Measurements from ENCODE around the gene REEP1.

REEP1 gene

DNA sequence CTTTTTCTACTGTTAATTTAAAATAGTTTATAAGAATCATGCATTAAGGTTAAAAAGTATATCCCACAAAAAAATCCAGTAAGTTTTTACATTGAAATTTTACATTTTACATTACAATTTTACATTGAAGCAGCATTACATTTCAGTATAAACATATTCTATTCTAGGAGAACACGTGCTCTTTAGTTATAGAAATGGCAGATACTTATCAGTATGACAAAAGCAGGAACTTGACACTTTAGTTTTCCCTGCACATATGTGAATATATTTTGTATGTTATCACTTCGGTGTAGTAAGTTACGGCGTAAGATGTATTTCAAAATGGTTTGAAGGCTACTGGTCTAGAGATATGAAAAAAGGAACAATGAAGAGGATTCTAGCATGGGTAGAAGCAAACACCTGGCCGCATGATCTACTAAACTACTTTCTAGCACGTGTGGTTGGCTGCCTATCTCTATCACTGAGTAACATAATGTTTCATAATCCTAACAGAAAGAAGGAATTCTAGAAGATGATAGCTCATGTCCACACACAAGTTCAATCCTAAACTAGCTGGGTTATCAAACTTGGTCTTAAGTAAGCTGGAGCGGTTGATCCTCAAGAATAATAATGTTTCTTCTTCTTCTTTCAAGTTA, 147.5 kb downstream of the REEP1 start:
- DNase-seq, result no peak

- DNase-seq, result no peak
Measured at GRCh38 chr2:86186431-86186830, 151.0 kb downstream of the REEP1 start.

GRCh38 chr2:86185517-86186212, 151.8 kb downstream of the REEP1 start:
- no peak for DNase-seq

DNA sequence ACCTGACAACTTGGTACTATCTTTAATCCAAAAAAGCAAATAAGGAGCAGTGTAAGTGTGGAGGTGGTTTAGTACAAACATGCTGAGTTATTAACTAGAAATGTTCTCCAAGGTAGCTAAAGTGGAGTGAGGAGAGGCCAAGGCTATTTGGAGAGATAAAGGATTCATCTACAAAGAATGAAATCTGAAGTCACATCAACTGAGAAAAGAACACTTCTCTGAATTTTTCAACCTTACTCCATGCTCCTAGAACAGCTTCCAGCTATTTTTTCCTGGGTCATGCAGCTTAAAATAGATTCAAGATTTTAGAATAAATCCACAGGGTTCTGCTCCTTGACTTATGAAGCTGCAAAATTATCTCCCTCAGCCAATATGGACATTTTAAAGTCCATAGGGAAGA, 160.8 kb downstream of the REEP1 start:
- no peak for DNase-seq

DNA sequence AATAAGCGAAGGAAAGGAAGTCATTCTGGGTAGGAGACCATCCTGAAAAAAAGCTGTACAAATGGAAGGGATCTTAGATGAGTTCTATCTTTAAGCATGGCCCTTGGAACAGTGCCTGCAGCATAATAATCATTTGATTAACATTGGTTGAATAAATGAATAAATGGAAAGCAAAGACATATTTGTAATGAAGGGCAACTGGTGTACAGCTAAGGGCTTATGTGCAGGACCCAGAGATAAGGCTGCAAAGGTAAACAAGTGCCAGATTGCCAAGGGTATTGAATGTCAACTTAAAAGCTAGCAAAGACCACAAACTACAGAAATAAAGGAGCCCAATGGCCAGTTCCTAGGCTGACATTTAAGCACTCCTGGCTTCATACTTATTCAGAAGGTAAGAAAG, 161.6 kb downstream of the REEP1 start:
- DNase-seq, result no peak

DNA sequence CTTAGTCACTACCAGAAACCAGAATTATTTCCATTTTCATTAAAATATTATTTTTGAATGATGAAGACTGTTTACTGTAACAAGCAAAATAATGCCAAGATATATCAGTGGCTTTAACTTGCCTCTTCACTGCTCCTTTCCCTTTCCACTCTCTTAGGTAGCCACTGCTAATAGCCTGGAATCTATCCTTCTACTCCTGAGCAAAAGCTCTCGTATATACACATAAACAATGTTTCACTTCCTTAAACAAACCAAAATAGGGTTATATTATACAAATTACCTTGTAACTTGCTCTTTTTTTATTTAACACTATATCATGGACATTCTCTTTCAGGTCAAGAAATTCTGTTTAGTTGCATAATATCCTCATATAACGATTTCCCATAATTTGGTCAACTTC, 163.0 kb downstream of the REEP1 start:
- no peak for DNase-seq

- DNase-seq, result no peak
Measured at GRCh38 chr2:86172610-86173009, 164.8 kb downstream of the REEP1 start.

DNA sequence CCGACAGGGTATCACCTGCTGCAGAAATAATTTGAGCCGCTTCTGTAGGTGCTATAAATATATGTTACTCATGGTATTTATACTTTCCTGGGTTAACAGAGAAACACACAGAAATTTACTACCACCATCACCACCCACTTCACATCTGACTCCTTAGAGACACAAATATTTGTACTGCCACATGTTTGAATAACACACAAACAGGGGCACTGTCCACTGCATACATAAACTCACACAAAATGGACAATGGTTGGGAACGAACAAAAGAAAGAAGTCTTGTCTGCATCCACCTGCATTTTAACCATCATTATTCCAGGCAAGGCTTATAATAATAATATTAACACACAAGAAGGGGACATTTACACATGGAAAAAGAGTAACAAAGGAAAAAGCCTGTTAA, 166.1 kb downstream of the REEP1 start:
- DNase-seq, result no peak

DNA sequence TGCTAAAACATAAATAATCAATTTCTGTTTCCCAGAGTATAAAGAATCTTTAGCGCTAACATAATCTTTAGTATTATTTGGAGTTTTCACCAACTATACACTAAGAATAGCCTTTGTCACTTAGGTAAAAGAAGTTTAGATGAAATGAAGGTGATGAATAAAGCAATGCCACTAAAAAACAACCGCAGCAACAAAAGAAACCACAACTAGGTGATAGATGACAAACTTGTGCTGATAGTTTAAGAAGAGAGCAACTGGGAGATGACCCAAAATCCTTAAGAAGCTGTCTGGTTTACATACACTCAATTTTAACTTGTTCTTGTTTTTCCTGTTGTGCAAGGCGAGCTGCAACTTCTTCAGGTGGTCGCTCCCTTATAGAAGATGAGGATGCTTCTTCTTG, 167.0 kb downstream of the REEP1 start:
- no peak for DNase-seq
